DND-41 (cell line): ENCODE data around the gene SYNGR1.
"Not testable (repeated sequence)": the region's sequence is repeated elsewhere in the genome, so short reads cannot be mapped to it uniquely, and the experiment has no call there.

Experiments used
- EZH2 ChIP-seq: IDR thresholded peaks from 3 replicates; pipeline ENCODE4 v1.6.1; 2012; ENCODE audit warnings: borderline replicate concordance, low read depth, mild to moderate bottlenecking, moderate library complexity, low read length, inconsistent platforms; ENCODE audit not compliant: severe bottlenecking
- TF ChIP-seq, protein P1 (sequence below): IDR thresholded peaks from 2 replicates; pipeline ENCODE4 v1.5.1; 2012; ENCODE audit warnings: borderline replicate concordance, low read length, moderate library complexity, mild to moderate bottlenecking; ENCODE audit not compliant: poor library complexity, severe bottlenecking; ENCODE audit errors: extremely low read depth

DNA sequence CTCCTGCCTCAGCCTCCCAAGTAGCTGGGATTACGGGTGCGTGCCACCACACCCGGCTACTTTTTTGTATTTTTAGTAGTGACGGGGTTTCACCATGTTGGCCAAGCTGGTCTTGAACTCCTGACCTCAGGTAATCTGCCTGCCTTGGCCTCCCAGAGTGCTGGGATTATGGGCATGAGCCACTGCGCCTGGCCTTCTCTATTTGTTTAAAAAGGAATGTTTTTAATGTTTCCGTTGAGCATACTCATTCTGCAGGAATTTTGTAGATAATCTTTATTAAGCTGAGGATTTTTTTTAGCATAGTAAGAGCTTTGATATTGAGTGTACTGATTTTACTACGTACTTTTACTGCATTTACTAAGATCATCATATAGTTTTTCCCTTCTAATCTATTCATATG is 10.0 kb upstream of the SYNGR1 start:
- TF ChIP-seq, protein P1, sequence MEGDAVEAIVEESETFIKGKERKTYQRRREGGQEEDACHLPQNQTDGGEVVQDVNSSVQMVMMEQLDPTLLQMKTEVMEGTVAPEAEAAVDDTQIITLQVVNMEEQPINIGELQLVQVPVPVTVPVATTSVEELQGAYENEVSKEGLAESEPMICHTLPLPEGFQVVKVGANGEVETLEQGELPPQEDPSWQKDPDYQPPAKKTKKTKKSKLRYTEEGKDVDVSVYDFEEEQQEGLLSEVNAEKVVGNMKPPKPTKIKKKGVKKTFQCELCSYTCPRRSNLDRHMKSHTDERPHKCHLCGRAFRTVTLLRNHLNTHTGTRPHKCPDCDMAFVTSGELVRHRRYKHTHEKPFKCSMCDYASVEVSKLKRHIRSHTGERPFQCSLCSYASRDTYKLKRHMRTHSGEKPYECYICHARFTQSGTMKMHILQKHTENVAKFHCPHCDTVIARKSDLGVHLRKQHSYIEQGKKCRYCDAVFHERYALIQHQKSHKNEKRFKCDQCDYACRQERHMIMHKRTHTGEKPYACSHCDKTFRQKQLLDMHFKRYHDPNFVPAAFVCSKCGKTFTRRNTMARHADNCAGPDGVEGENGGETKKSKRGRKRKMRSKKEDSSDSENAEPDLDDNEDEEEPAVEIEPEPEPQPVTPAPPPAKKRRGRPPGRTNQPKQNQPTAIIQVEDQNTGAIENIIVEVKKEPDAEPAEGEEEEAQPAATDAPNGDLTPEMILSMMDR = not testable (repeated sequence)
- not testable (repeated sequence) for TF ChIP-seq EZH2
